ENCODE results near the gene JAKMIP2. TPM values are rescaled to one million over a fixed set of nuclear protein-coding genes. Genes with fewer than 3 reads are reported as not detected.
"Not testable (repeated sequence)": the region's sequence is repeated elsewhere in the genome, so short reads cannot be mapped to it uniquely, and the experiment has no call there.

Gene JAKMIP2
- total RNA-seq, 4 donors from 2014 or later: 0.09 to 2.9 (median 0.18) TPM; not detected in 1

GRCh38 chr5:147731431-147732290 lies 50.9 kb downstream of the JAKMIP2 start:
- WGBS, 2 donors: 60 to 64% methylated on average over 7 of the region's 7 CpGs
- H3K4me3 ChIP-seq: no peak overlapping the region
- H3K4me1 ChIP-seq: no peaks in the 10 kb centered on the region
- no peaks in the 10 kb centered on the region for H3K9me3 ChIP-seq
- no peak overlapping the region for H3K27ac ChIP-seq
- H3K27me3 ChIP-seq: no peaks in the 10 kb centered on the region
- intact Hi-C loops (cut with DNase I): no loop called here
- H3K36me3 ChIP-seq: no peaks in the 10 kb centered on the region
- no peak for DNase-seq
- TF ChIP-seq CTCF (IDR thresholded peaks at IDR 0.05) (no peak), POLR2A (IDR thresholded peaks at IDR 0.05) (no peak)

- Histone ChIP-seq H3K27me3 (no peaks in the 10 kb centered on the region), H3K4me1 (no peaks in the 10 kb centered on the region), H3K9me3 (no peaks in the 10 kb centered on the region), H3K36me3 (no peaks in the 10 kb centered on the region), H3K4me3 (no peak overlapping the region), H3K27ac (no peak overlapping the region)
- 79 to 92% methylated on average over 1 of the region's 1 CpG for whole genome bisulfite sequencing, 2 donors
- TF ChIP-seq CTCF (IDR thresholded peaks at IDR 0.05) (no peak), POLR2A (IDR thresholded peaks at IDR 0.05) (no peak)
- no peak for DNase-seq
- intact Hi-C loops (cut with DNase I): no loop called here
Observed at GRCh38 chr5:147727200-147727599, 55.3 kb downstream of the JAKMIP2 start.

- 90 to 92% methylated on average over 15 to 22 of the region's 38 CpGs for WGBS, 2 donors
- H3K4me1 ChIP-seq; H3K27me3 ChIP-seq; H3K36me3 ChIP-seq; H3K9me3 ChIP-seq; DNase-seq; H3K4me3 ChIP-seq; intact Hi-C loops (cut with DNase I); H3K27ac ChIP-seq: not testable (repeated sequence)
Observed at GRCh38 chr5:147721191-147721960, 61.2 kb downstream of the JAKMIP2 start.

GRCh38 chr5:147713550-147714295 lies 68.8 kb downstream of the JAKMIP2 start:
- Histone ChIP-seq H3K27me3 (no peaks in the 10 kb centered on the region), H3K27ac (no peak overlapping the region), H3K4me1 (no peaks in the 10 kb centered on the region), H3K4me3 (no peak overlapping the region), H3K9me3 (no peaks in the 10 kb centered on the region), H3K36me3 (no peaks in the 10 kb centered on the region)
- TF ChIP-seq CTCF (IDR thresholded peaks at IDR 0.05): no peak
- TF ChIP-seq POLR2A (IDR thresholded peaks at IDR 0.05): no peak
- intact Hi-C loops (cut with DNase I): no loop called here
- DNase-seq: no peak
- 78 to 86% methylated on average over 5 of the region's 5 CpGs for WGBS, 2 donors

- DNase-seq: no peak
- WGBS, 2 donors: 49 to 59% methylated on average over 4 of the region's 4 CpGs
- no peaks in the 10 kb centered on the region for H3K4me1 ChIP-seq
- no peaks in the 10 kb centered on the region for H3K9me3 ChIP-seq
- intact Hi-C loops (cut with DNase I): no loop called here
- no peak for TF ChIP-seq CTCF (IDR thresholded peaks at IDR 0.05)
- no peak for TF ChIP-seq POLR2A (IDR thresholded peaks at IDR 0.05)
- H3K4me3 ChIP-seq: no peak overlapping the region
- no peak overlapping the region for H3K27ac ChIP-seq
- no peaks in the 10 kb centered on the region for H3K27me3 ChIP-seq
- no peaks in the 10 kb centered on the region for H3K36me3 ChIP-seq
Observed at GRCh38 chr5:147712598-147712997, 69.9 kb downstream of the JAKMIP2 start.
